Naive thymus-derived CD8-positive, alpha-beta T cell (primary cell): ENCODE results near the gene MTMR6. TPM values are rescaled to one million over a fixed set of nuclear protein-coding genes. Genes with fewer than 3 reads are reported as not detected.

Source experiments
- ATAC-seq, 2 donors: fragments of 150-1000 bp; cut with Tn5 transposase in 1 of 2; sonication (Bioruptor Pico), chemical (Tn5 transposase) in 1 of 2; 1 replicate in 1 of 2; 2 replicates in 1 of 2; pipeline ENCODE4 v1.10.0; 2021; ENCODE audit warnings: mild to moderate bottlenecking in 2 of 2, moderate library complexity in 2 of 2
- POLR2A ChIA-PET: fragments of 350-600 bp; sonication (Branson Sonifier 250); formaldehyde crosslinking; loops from one replicate; lab custom pipeline; 2021; ENCODE audit warnings: antibody characterized with exemption; lab: Charles Lee
- DNase-seq, 10 donors: peaks; one replicate each; pipeline versions ENCODE4 v3.0.0 to v3.0.0-alpha.2; 2020 to 2022
- H3K27ac Mint-ChIP-seq, 10 donors: one replicate each; pipeline ENCODE4 v1.8.0; 2020 to 2022; ENCODE audit warnings: mild to moderate bottlenecking in 10 of 10, mixed read lengths in 10 of 10, moderate library complexity in 4 of 10, inconsistent platforms in 1 of 10
- H3K27me3 Mint-ChIP-seq, 5 donors: one replicate each; pipeline ENCODE4 v1.8.0; 2021 to 2022; ENCODE audit warnings: mixed read lengths in 5 of 5
- H3K36me3 Mint-ChIP-seq, 3 donors: one replicate each; pipeline ENCODE4 v1.8.0; 2020 to 2022; ENCODE audit warnings: mixed read lengths in 3 of 3, mild to moderate bottlenecking in 2 of 3, inconsistent platforms in 1 of 3
- H3K4me1 Mint-ChIP-seq, 4 donors: one replicate each; pipeline ENCODE4 v1.8.0; 2021 to 2022; ENCODE audit warnings: mixed read lengths in 4 of 4
- H3K4me3 Mint-ChIP-seq, 10 donors: one replicate each; pipeline ENCODE4 v1.8.0; 2020 to 2022; ENCODE audit warnings: mild to moderate bottlenecking in 10 of 10, mixed read lengths in 10 of 10, moderate library complexity in 6 of 10, inconsistent platforms in 1 of 10
- H3K9me3 Mint-ChIP-seq, 9 donors: one replicate each; pipeline ENCODE4 v1.8.0; 2020 to 2022; ENCODE audit warnings: mixed read lengths in 9 of 9, mild to moderate bottlenecking in 3 of 9, inconsistent platforms in 1 of 9, moderate library complexity in 1 of 9
- polyA plus RNA-seq, 3 donors: library from polyadenylated mRNA; unstranded; fragments of 300-500 nt; fragmentation: Illumina TruSeq; gene quantifications; one replicate each; pipeline ENCODE4 v1.2.3, GENCODE V29; 2021
- total RNA-seq, 8 experiments: library from RNA in 2 of 8; stranded (reverse) in 2 of 8; gene quantifications; one replicate each; pipeline ENCODE4 v1.2.3 and lab custom pipeline; 2021 to 2026

The MTMR6 gene
- total and polyA plus RNA-seq, 5 experiments from 2014 or later, result 15.0 to 19.7 (median 15.3) TPM

DNA sequence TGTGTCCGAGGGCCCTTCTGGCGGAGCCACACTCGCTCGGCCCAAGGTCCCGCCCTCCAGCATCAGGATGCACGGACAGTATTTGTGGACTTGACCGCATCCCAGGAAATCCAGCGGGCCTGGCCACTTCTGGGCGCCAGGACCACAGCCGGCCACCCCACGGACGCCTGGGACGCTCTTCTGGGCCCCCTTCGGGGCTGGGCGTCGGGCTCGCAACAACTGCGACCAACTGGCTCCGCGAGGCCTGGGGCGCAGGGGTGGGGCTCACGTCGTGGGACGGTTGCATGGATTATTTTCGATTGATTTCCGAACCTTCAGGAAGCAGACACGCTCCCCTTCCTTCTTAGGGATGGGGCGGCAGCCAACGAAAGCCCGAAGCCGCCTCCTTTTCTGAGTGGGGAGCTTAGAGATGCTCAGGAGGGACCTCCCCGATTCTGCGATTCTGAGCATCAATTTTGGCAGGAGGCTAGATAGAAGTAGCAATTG lies 13.6 kb upstream of the MTMR6 start:
- ATAC-seq (peak; percentile 22 to 44), DNase-seq (peak in 3 of 10 donors; percentile 10 to 62 (median 14))
- POLR2A ChIA-PET, result interaction anchor here (0.6 to 1.0 kb wide), 3 partner anchors 11 to 1962 kb away, joined by 3 read pairs; no protein-coding TSS in a partner anchor

DNA sequence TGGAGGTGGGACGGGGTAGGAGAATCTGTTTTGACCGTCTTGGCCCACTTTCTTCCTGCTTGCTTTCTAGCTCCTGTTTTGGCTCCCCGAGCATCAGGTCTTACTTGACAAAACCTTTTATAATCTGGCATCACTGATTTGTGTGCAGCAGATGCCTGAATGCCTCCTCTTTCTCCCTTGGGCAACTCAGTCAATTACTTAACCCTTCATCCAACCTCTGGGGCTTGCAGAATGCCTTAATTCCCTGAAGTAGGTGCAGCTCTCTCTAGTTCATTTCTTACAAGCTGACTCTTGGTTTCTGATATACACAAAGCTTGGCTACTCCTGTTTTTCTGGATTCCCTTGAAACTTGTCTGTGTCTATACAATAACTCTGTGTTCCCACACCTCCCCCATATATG lies 8.4 kb upstream of the MTMR6 start:
- Mint-ChIP-seq H3K9me3 (no peaks in the 10 kb centered on the region), H3K4me1 (peaks cover 4 to 11% (median 6%) of the 10 kb centered on the region in 4 donors), H3K27ac (peak overlapping the region in 1 of 10 donors; percentile 17), H3K4me3 (no peak overlapping the region), H3K36me3 (no peaks in the 10 kb centered on the region), H3K27me3 (peaks cover 0 to 29% (median 10%) of the 10 kb centered on the region in 5 donors)
- POLR2A ChIA-PET, result no interaction called here
- no peak for DNase-seq
- no peak for ATAC-seq

More for the DNA sequence above, 13.6 kb upstream of the MTMR6 start:
- H3K4me1 Mint-ChIP-seq, result peaks cover 13 to 38% (median 33%) of the 10 kb centered on the region in 4 donors
- H3K36me3 Mint-ChIP-seq, result peaks cover 0 to 11% (median 5%) of the 10 kb centered on the region in 3 donors
- peaks cover 0 to 17% (median 5%) of the 10 kb centered on the region in 5 donors for H3K27me3 Mint-ChIP-seq
- no peaks in the 10 kb centered on the region for H3K9me3 Mint-ChIP-seq
- peak overlapping the region; percentile 88 to 96 (median 91) for H3K4me3 Mint-ChIP-seq
- H3K27ac Mint-ChIP-seq, result peak overlapping the region; percentile 91 to 98 (median 96)

DNA sequence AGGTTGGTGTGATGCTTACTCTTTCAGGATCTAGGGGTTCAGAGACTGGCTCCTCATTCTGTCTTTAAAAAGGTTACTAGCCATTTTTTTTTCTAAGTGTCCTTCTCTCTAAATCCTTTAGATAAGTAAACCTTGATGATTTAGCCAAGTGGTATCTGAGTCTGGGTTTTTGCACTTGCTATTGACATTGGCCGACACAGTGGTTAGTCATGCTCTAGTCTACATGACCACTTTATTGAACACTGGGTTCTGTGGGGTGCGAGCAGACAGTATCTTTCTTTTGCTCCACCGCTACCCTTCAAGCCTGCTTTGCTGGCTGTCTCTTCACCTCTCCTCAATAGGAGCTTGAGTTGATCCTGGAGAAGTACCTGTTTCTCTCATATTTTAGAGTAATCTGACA lies 7.9 kb upstream of the MTMR6 start:
- no peak for ATAC-seq

GRCh38 chr13:25292301-25292700 lies 5.0 kb upstream of the MTMR6 start:
- Mint-ChIP-seq H3K27ac (peak overlapping the region in 3 of 10 donors; percentile 7 to 56 (median 11)), H3K4me3 (no peak overlapping the region)

More for the DNA sequence above, 7.9 kb upstream of the MTMR6 start:
- Mint-ChIP-seq H3K27me3 (peaks cover 0 to 29% (median 10%) of the 10 kb centered on the region in 5 donors), H3K9me3 (no peaks in the 10 kb centered on the region), H3K27ac (no peak overlapping the region), H3K4me3 (no peak overlapping the region), H3K4me1 (peaks cover 4 to 7% (median 5%) of the 10 kb centered on the region in 4 donors), H3K36me3 (no peaks in the 10 kb centered on the region)
- DNase-seq, result no peak
- POLR2A ChIA-PET, result interaction anchor here (1.0 kb wide), 1 partner anchor 891 kb away, joined by 3 read pairs; no protein-coding TSS in a partner anchor

DNA sequence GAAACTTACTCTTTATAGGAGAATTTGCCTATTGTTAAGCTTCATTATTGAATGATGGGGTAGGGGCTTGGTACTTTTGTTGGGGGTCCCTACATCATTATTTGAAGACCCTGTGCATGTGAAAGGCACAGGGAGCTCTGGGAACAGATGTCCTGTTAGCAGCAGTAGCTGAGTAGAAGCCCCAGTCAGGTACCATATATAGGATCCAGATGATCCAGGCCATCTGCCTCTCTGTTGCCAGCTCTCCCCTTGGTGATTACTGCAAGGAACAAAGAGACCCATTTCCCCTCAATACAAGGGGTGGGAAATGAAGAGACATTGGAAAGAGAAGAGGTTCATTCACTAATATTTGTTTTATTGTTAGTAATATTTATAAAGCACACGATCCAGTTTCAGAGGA lies 4.4 kb upstream of the MTMR6 start:
- no peak overlapping the region for H3K4me3 Mint-ChIP-seq
- DNase-seq (no peak), ATAC-seq (no peak)
- no peaks in the 10 kb centered on the region for H3K9me3 Mint-ChIP-seq
- H3K27ac Mint-ChIP-seq, result peak overlapping the region in 3 of 10 donors; percentile 11 to 56 (median 27)
- POLR2A ChIA-PET, result no interaction called here
- H3K36me3 Mint-ChIP-seq, result no peaks in the 10 kb centered on the region
- H3K4me1 Mint-ChIP-seq, result peaks cover 6 to 17% (median 9%) of the 10 kb centered on the region in 4 donors
- H3K27me3 Mint-ChIP-seq, result peaks cover 0 to 19% (median 3%) of the 10 kb centered on the region in 5 donors

More at GRCh38 chr13:25292301-25292700, 5.0 kb upstream of the MTMR6 start:
- POLR2A ChIA-PET, result no interaction called here
- H3K9me3 Mint-ChIP-seq, result no peaks in the 10 kb centered on the region
- peak in 2 of 10 donors; percentile 16 to 29 for DNase-seq
- peak; percentile 34 to 65 for ATAC-seq
- peaks cover 6 to 14% (median 8%) of the 10 kb centered on the region in 4 donors for H3K4me1 Mint-ChIP-seq
- H3K36me3 Mint-ChIP-seq, result no peaks in the 10 kb centered on the region
- H3K27me3 Mint-ChIP-seq, result peaks cover 3 to 22% (median 6%) of the 10 kb centered on the region in 5 donors

- H3K4me1 Mint-ChIP-seq, result peaks cover 13 to 41% (median 30%) of the 10 kb centered on the region in 4 donors
- H3K4me3 Mint-ChIP-seq, result peak overlapping the region in 1 of 10 donors; percentile 67
- POLR2A ChIA-PET, result no interaction called here
- peaks cover 0 to 10% (median 3%) of the 10 kb centered on the region in 5 donors for H3K27me3 Mint-ChIP-seq
- DNase-seq, result no peak
- no peak for ATAC-seq
- H3K9me3 Mint-ChIP-seq, result no peaks in the 10 kb centered on the region
- no peak overlapping the region for H3K27ac Mint-ChIP-seq
- H3K36me3 Mint-ChIP-seq, result no peaks in the 10 kb centered on the region
Measured at GRCh38 chr13:25288966-25289365, 1.7 kb upstream of the MTMR6 start.

DNA sequence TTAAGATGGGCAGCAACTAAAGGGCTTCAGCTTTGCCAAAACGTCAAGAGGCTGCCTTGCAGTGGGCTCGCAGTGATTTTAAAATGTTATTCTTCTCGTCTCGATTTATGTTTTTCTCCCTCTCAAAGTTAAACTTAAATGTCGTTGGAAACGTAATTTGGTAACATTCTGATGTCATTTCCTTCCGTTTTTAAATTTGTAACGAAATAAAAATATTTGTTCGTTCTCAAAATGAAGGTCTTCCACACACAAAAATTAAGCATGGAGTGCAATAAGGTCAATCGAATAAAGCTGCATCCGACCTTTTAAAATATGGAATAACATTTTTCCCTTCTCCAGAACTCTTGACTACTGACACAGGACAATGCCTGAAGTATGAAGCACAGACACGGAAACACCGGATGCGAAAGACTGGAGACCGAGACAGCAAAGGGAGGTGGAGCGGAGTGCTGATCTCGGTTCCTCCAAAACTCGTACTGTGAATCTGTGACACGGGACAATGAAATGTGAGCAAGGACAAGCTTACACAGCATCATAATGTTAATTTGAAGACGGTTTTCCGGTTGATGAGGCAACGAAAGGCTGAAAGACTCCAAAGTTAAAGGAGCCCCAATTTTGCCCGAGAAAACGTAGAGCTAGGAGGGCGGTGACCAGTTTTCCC lies 850 bp downstream of the MTMR6 start:
- peak; percentile 32 to 42 for ATAC-seq
- POLR2A ChIA-PET, result interaction anchor here (0.6 to 1.3 kb wide), 3 partner anchors 14 to 16 kb away, joined by 3 read pairs; no protein-coding TSS in a partner anchor
- H3K36me3 Mint-ChIP-seq, result peaks cover 0 to 14% (median 0%) of the 10 kb centered on the region in 3 donors

DNA sequence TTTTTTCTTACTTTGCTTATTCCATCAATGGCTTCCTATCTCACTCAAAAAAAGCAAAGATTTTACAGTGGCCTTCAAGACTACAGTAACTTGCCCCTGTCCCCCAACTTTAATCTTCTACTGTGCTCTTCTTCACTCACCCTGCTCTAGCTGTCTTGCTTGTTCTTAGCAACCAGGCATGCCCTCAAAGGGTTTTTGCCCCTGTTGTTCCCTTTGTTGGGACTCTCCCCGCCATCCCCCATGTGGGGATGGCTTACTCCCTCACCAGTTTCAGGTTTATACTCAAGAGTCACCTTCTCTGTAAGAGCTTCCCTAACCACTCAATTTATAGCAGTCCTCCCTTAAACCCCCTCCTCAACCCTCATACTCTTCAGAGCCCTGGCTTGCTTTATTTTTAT lies 5.4 kb downstream of the MTMR6 start:
- ATAC-seq (no peak), DNase-seq (no peak)
- peak overlapping the region in 4 of 10 donors; percentile 0 to 30 (median 25) for H3K4me3 Mint-ChIP-seq
- H3K36me3 Mint-ChIP-seq, result peaks cover 0 to 22% (median 0%) of the 10 kb centered on the region in 3 donors
- POLR2A ChIA-PET, result interaction anchor here (0.7 kb wide), 1 partner anchor 625 kb away, joined by 3 read pairs; no protein-coding TSS in a partner anchor
- H3K27me3 Mint-ChIP-seq, result no peaks in the 10 kb centered on the region
- peak overlapping the region in 9 of 10 donors; percentile 8 to 88 (median 73) for H3K27ac Mint-ChIP-seq
- peaks cover 31 to 88% (median 81%) of the 10 kb centered on the region in 4 donors for H3K4me1 Mint-ChIP-seq
- no peaks in the 10 kb centered on the region for H3K9me3 Mint-ChIP-seq

More for the DNA sequence above, 850 bp downstream of the MTMR6 start:
- Mint-ChIP-seq H3K4me1 (peaks cover 17 to 58% (median 47%) of the 10 kb centered on the region in 4 donors), H3K27me3 (peaks cover 0 to 7% (median 3%) of the 10 kb centered on the region in 5 donors), H3K27ac (peak overlapping the region; percentile 96 to 98 (median 98)), H3K4me3 (peak overlapping the region; percentile 89 to 100 (median 98)), H3K9me3 (no peaks in the 10 kb centered on the region)
- peak in 9 of 10 donors; percentile 13 to 72 (median 56) for DNase-seq

DNA sequence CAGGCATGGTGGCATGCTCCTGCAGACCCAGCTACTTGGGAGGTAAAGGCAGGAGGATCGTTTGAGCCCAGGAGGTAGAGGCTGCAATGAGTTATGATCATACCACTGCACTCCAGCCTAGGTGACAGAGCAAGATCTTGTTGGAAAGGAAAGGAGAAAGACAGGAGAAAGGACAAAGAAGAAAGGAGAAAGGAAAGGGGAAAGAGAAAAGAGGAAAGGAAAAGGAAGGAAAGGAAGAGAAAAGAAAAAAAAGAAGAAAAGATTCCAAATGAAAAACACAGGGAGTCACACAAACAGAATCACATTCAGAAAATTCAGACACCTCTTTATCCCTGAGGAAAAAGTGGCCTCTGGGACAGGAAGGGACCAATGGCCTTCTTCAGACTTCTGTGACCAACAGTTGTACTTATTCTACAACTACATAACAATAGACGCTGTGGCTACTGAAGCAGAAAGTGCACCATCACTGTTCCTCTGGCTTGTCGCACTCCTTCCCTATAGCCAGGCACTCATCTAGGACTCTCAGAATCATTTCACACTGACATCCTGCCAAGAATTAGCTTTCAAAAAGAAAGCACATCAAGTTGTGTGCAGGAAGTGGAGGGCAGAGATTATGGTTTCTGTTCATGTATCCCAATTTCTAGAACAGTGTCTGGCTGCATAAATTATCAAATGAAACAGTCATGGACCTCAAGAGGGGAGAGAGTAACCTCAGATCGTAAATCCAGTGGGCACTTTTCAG lies 5.9 kb downstream of the MTMR6 start:
- Mint-ChIP-seq H3K4me1 (peaks cover 30 to 89% (median 84%) of the 10 kb centered on the region in 4 donors), H3K9me3 (no peaks in the 10 kb centered on the region), H3K4me3 (peak overlapping the region in 8 of 10 donors; percentile 7 to 51 (median 20)), H3K36me3 (peaks cover 0 to 22% (median 0%) of the 10 kb centered on the region in 3 donors), H3K27me3 (no peaks in the 10 kb centered on the region), H3K27ac (peak overlapping the region in 9 of 10 donors; percentile 15 to 89 (median 69))
- POLR2A ChIA-PET, result no interaction called here
- ATAC-seq (peak in 1 of 2 donors; percentile 46), DNase-seq (peak in 1 of 10 donors; percentile 13)

- peaks cover 28 to 89% (median 81%) of the 10 kb centered on the region in 4 donors for H3K4me1 Mint-ChIP-seq
- peak overlapping the region in 2 of 10 donors; percentile 4 to 8 for H3K4me3 Mint-ChIP-seq
- peak overlapping the region in 6 of 10 donors; percentile 37 to 88 (median 69) for H3K27ac Mint-ChIP-seq
- DNase-seq, result no peak
- no peak for ATAC-seq
- no peaks in the 10 kb centered on the region for H3K9me3 Mint-ChIP-seq
- H3K27me3 Mint-ChIP-seq, result no peaks in the 10 kb centered on the region
- POLR2A ChIA-PET, result no interaction called here
- peaks cover 0 to 22% (median 0%) of the 10 kb centered on the region in 3 donors for H3K36me3 Mint-ChIP-seq
Measured at GRCh38 chr13:25280396-25280795, 6.9 kb downstream of the MTMR6 start.

- H3K4me1 Mint-ChIP-seq, result peaks cover 18 to 58% (median 52%) of the 10 kb centered on the region in 4 donors
- no peak for ATAC-seq
- POLR2A ChIA-PET, result no interaction called here
- no peak overlapping the region for H3K4me3 Mint-ChIP-seq
- peak overlapping the region in 3 of 10 donors; percentile 17 to 38 (median 34) for H3K27ac Mint-ChIP-seq
- H3K36me3 Mint-ChIP-seq, result peaks cover 0 to 36% (median 9%) of the 10 kb centered on the region in 3 donors
- H3K9me3 Mint-ChIP-seq, result no peaks in the 10 kb centered on the region
- no peak for DNase-seq
- H3K27me3 Mint-ChIP-seq, result no peaks in the 10 kb centered on the region
Measured at GRCh38 chr13:25276748-25277147, 10.5 kb downstream of the MTMR6 start.

DNA sequence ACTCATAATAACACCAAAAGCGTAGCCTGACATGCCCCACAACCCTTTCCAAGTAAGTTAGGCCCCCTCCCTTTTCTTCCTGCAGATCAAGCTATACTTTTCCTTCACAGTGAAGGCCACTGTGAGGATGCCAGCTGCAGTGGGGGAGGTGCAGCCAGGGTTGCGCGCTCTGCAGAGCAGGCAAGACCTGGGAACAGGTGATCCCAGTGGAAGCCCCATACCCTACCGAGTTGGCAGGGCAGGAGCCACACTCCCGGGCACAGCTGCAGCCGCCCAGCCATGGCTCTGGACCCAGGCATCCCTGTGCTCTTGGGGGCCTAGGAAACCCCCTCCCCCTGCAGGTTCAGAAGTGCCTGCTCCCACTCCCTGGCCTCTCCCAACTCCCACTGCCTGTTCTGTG lies 18.7 kb downstream of the MTMR6 start:
- peak overlapping the region in 4 of 10 donors; percentile 14 to 72 (median 22) for H3K27ac Mint-ChIP-seq
- H3K27me3 Mint-ChIP-seq, result no peaks in the 10 kb centered on the region
- peaks cover 0 to 71% (median 23%) of the 10 kb centered on the region in 3 donors for H3K36me3 Mint-ChIP-seq
- H3K4me3 Mint-ChIP-seq, result no peak overlapping the region
- ATAC-seq (no peak), DNase-seq (no peak)
- H3K4me1 Mint-ChIP-seq, result peaks cover 6 to 24% (median 9%) of the 10 kb centered on the region in 4 donors
- no peaks in the 10 kb centered on the region for H3K9me3 Mint-ChIP-seq
- POLR2A ChIA-PET, result interaction anchor here (0.6 kb wide), 1 partner anchor 29 kb away, joined by 5 read pairs; no protein-coding TSS in a partner anchor
